Sigmoid colon (tissue), 4 donors: ENCODE data around the gene TTYH3.

ENCODE experiments used
- CTCF ChIP-seq, 4 experiments: fragments of 450-650 bp in 3 of 4; fragments of 200-600 bp in 1 of 4; IDR thresholded peaks; one replicate each; pipeline ENCODE4 v1.5.1; 2016 to 2019; ENCODE audit warnings: antibody characterized with exemption in 4 of 4, mild to moderate bottlenecking in 3 of 4, moderate library complexity in 2 of 4
- EP300 ChIP-seq, 4 donors: sonication (generic); formaldehyde crosslinking; IDR thresholded peaks; one replicate each; pipeline ENCODE4 v1.6.1; 2017; ENCODE audit warnings: antibody characterized with exemption in 4 of 4
- POLR2A ChIP-seq, 2 donors: fragments of 450-650 bp; IDR thresholded peaks; one replicate each; pipeline ENCODE4 v1.6.1; 2016; ENCODE audit warnings: antibody characterized with exemption in 2 of 2, mild to moderate bottlenecking in 2 of 2, moderate library complexity in 2 of 2
- POLR2AphosphoS5 ChIP-seq, 4 donors: sonication (generic); formaldehyde crosslinking; IDR thresholded peaks; one replicate each; pipeline ENCODE4 v1.6.1; 2017; ENCODE audit warnings: antibody characterized with exemption in 4 of 4

- no peak for TF ChIP-seq CTCF (IDR thresholded peaks at IDR 0.05)
- no peak for TF ChIP-seq EP300 (IDR thresholded peaks at IDR 0.05)
- no peak for TF ChIP-seq POLR2AphosphoS5 (IDR thresholded peaks at IDR 0.05)
- no peak for TF ChIP-seq POLR2A (IDR thresholded peaks at IDR 0.05)
Measured at GRCh38 chr7:2585446-2585845, 46.3 kb upstream of the TTYH3 start.
